Measurements from ENCODE around the gene FBXL4.

Gene FBXL4

GRCh38 chr6:98821756-98822405 is 125.9 kb downstream of the FBXL4 start:
- H3K36me3 ChIP-seq (ENCODE audit: insufficient read depth, low read length): no peaks in the 10 kb centered on the region
- no peak overlapping the region for H3K4me3 ChIP-seq (ENCODE audit: low read depth in 1 of 2, low read length in 2 of 2)
- no peak overlapping the region for H3K27ac ChIP-seq (ENCODE audit: low read depth, low read length)
- H3K4me1 ChIP-seq (ENCODE audit: insufficient read depth, low read length): peaks cover 18% of the 10 kb centered on the region
- peaks cover 8% of the 10 kb centered on the region for H3K9me3 ChIP-seq (ENCODE audit: low read length)
- H3K9ac ChIP-seq (ENCODE audit: low read length): no peak overlapping the region
- peaks cover 37 to 45% of the 10 kb centered on the region in 2 donors for H3K27me3 ChIP-seq (ENCODE audit: control insufficient read depth in 1 of 2, insufficient read depth in 2 of 2, low read length in 2 of 2)

All from muscle layer of colon (tissue), 2 donors.